Muscle of back (tissue), 11 donors: Measurements from ENCODE around the gene FCGR2B. TPM values are rescaled to one million over a fixed set of nuclear protein-coding genes. Genes with fewer than 3 reads are reported as not detected.
A peak's percentile ranks its signal among the peaks of the same experiment; 100 is the strongest.
"Not testable (repeated sequence)": the region's sequence is repeated elsewhere in the genome, so short reads cannot be mapped to it uniquely, and the experiment has no call there.

Experiments
- DNase-seq, 3 donors: peaks; one replicate each; pipeline versions ENCODE4 v3.0.0 to v3.0.0-alpha.2; 2013
- polyA plus RNA-seq, 10 donors: library from polyadenylated mRNA; unstranded; fragments of 120-200 nt; gene quantifications; one replicate each; pipeline ENCODE4 v1.2.1, GENCODE V29; 2013; ENCODE audit not compliant: insufficient read length in 10 of 10

FCGR2B gene
- polyA plus RNA-seq, 10 donors: 0.06 to 0.40 (median 0.27) TPM; not detected in 3

DNA sequence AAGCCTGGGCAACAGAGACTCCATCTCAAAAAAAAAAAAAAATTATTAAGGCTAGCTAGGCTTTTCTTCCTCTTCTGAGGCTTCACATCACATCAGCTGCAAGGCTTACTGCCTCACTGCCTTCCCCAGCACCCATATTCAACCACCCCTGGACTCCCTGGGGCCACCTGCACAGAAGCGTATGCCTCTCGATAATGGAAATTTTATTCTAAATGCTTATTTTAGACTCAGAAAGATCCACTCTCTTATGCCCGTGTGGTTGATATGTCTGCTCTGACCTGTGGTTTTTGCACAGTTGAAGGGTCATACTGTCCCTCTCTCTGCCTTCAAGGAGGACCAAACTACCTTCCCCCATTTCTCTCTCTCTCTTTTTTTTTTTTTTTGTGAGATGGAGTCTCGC lies 42.6 kb downstream of the FCGR2B start:
- no peak for DNase-seq

DNA sequence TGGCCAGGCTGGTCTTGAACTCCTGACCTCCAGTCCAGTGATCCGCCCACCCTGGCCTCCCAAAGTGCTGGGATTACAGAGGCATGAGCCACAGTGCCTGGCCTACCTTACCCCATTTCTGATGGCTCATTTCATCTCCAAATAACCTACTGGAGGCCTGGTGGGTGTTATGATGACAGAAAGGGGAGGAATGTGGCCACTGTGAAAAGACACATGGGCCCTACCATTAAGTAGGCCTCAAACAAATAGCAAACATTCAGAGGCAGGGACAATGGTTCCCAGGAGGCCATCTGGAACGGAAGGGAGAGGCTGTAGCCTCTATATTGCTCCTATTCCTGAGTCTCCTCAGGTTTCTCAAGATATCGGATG lies 43.2 kb downstream of the FCGR2B start:
- DNase-seq: peak in 1 of 3 donors; percentile 75

DNA sequence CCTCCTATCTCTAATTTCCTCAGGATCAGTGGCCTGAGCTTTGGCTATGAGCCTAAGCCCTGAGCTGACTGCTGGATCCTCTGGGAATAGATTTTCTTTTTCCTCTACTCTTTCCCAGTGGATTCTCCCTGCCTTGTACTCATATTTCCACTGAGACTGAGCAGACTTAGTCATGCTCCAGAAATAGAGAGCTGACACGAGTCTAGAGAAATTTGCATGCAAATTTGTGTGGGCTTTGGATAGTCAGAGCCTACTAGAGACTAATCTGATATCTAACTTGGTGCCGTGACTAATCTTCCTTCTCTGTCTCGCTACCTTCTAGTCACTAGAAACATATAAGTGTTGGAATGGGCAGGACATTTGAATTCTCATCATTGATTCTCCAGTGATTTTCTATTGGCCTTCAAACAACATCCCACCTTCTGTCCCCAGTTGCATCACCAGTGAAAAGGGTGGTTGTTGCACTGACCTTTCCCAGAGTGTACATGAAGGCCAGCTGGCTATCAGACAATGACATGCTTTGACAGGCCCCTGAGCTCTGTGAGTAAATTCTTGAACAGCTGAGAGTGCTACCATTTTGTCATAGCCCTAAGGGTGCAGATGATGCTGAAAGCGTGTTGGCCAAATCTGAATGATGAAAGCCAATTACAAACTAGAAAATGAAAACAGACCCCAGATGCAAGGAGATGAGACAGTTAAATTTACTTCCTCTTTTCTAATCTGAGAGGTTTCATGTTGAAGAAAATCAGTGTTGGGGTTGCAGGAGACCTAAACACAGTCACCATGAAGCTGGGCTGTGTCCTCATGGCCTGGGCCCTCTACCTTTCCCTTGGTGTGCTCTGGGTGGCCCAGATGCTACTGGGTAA lies 43.8 kb downstream of the FCGR2B start, which contains the start of gene FCRLA:
TSS of gene FCRLA (plus strand) at position 748 of the 866 bp plus-strand sequence. CDS start at position 784, 36 bp downstream.
- DNase-seq: peak; percentile 7 to 96 (median 23)

DNA sequence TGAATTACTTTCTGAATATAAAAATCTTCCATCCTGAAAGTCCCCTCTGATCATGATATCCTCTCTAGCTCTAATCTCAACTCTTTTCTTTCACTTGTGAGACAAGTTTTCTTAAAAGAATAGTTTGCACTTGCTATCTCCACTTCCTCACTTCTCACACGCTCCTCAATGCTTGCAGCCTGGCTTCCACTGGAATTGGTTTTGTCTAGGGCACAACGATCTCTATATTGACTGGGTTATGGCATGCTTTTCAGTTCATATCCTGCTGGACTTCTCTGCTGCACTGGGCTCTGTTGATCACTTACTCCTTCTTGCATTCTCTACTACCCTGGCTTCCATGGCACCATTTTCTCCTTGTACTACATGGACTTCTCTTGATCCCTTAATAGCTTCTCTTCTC lies 44.6 kb downstream of the FCGR2B start:
- DNase-seq: no peak

DNA sequence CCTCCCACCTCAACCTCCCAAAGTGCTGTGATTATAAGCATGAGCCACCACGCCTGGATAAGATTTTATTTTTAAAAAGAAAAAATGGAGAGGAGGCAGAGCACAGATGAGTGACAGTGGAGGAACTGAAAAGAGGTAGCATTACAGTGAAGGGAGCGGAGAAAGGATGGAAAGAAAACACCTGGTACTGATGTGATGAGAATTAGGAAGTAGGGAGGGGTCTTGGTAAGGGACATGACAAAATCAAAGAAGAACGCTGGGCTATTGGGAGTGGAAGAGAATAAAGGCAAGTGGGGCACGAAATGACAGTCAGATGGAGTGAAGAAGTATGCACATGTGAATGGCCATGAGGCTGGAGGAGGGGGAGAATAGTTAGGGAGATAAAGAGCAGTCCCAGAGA lies 46.4 kb downstream of the FCGR2B start:
- no peak for DNase-seq

DNA sequence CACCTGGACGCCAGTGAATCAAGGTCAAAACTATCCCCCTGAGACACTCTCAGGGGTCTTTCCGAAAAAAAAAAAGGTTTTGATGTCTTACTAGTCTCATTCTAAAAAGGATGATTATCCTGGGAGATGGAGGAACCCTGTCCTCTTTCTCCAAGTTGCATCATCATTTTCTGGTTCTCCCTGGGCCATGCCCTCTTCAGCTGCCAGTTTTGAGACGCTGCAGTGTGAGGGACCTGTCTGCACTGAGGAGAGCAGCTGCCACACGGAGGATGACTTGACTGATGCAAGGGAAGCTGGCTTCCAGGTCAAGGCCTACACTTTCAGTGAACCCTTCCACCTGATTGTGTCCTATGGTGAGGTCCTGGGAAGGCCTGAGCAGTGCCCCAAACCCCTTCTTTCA lies 47.6 kb downstream of the FCGR2B start:
- no peak for DNase-seq

DNA sequence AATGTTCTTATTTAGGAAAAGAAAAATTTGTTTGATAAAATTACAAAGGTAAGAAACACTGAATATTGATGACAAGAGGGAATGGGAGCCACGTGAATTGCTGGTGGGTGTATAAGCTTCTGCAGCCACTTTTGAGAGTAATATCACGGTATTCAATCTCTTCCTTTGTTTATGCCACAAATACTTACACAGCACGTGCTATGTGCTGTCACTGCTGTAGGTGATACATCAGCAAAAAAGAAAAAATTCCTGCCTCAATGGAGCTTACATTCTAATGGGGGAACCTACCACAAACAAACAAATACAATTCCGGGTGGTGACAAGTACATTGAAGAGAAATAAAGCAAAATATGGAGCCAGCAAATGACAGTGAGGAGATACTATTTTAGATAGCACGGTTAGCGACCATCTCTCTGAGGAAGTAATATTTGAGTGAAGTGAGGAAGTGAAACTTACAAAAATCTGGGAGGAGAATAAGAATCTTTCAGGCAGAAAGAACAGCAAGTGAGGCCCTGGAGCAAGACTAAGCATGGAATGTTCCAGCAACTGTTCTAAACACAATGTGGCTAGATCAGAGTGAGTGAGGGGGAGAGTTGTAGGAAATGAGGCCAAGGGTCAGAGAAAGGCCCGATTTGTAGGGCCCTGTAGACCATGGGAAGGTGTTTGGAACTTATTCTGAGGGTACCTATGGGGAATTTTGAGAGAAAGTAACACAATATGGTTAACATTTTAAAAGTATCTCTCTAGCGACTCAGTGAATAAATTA lies 55.8 kb downstream of the FCGR2B start:
- DNase-seq: no peak

DNA sequence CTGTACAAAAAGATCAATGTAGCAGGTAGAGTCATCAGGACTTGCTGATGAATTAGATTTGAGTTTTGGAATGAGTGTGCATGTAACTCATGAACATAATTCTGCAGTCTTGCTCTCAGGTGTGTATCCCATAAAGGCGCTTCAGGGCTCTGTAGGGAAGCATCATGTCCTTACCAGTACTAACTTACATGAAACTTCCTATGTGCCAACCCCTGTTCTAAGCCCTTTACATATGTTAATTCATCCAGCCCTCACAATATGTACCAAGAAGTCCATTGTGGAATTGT lies 56.3 kb downstream of the FCGR2B start:
- DNase-seq: no peak

DNA sequence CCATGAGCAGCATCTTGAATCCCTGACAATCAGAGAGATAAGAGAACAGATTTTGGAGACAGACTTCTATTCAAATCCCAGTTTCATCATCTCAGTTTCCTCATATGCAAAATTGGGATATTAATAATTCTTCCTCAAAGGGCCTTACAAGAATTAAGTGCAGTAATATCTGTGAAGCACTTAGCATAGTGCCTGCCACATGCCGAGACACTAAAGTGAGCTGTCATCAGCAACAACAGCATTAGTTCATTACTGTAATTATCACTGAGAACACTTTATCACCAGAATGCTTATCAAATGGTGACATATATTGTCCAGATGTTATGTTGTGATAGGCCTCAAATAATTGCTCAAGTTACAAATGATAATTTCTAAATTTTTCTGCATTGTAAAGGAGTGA lies 57.5 kb downstream of the FCGR2B start:
- DNase-seq: no peak

DNA sequence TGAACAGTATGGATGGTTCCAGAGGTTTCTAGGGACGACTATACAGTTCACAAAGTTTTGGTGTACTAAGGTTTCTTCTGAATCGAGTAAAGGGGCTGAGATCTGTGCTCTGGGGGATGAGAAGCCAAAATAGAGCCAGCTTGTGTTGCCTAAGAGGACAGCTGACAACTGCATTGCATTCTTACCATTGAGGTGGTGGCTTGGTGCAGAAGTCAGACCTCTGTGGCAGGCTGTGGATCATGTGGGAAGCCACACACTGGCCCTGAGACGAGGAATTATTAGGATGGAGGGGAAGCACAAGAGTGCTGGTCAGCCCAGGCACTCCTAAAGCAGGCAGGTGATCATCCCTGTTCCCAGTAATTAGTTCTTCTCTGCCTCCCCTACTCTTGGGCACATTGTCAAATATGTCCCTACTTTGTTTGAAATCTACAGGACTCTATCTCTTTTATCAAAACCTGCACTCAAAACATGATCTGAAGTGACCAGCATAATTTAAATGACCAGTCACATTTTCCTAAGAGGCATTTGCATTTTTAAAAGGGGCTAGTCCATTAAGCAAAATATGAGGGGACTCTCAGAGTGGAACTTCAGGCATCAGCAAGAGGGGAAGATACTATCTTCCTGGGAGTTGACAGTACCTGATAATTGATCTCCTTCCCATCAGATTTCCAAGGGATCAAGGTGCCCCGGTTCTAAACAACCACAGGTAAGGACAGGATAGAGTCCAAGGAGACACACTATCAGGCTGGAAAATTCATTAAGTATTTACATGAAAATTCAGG lies 58.2 kb downstream of the FCGR2B start, which contains the start of gene FCRLB:
TSS of gene FCRLB (plus strand) at position 589 of the 782 bp plus-strand sequence. CDS start 1,129 bp downstream, outside the sequence.
- no peak for DNase-seq

DNA sequence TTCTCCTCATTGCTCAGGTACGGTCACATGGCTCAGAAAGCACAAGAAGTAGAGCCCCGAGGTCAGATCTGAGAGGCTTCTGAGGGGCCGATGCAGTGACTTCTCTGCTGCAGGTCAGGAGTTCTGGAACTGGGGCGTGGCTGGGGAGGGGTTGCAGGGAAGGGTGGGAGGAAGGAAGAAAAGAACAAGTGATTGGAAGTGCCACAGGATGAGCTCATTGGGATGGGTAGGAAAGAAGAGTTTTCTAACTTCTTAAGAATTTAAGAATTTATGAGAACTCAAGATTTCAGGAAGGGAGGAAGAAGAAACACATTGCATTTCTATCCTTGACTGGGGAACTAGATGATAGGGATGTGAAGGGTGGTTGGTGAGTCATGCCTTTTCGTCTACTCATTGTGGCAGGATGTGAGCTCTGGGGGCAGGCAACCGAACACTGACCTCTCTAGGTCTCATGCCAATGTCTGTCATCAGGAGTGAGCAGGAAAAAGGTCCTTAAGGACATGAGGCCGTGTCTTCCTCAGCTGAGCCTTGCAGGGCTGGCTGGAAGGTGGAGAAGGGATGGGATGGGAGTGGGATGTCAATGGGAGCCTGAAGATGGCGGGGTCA lies 58.9 kb downstream of the FCGR2B start:
- DNase-seq: peak in 1 of 3 donors; percentile 79

DNA sequence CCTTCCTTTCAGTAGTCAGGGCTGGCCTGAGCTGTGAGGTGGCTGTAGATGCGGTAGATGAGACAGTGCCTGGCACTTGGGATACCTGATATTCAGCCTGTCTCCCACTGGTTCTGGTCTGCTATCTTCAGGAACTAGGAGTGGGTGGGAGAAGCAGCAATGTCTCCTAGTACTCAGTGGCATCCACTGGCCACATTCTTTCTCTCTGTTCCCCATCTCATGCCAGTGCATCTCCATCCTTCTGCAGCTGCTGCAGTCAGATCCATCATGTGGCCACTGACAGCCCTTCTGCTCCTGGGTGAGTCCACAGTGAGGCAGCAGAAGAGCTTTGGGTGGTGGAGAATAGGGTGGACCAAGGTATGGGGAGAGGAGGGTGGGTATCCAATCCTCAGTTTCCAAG lies 59.5 kb downstream of the FCGR2B start:
- no peak for DNase-seq

DNA sequence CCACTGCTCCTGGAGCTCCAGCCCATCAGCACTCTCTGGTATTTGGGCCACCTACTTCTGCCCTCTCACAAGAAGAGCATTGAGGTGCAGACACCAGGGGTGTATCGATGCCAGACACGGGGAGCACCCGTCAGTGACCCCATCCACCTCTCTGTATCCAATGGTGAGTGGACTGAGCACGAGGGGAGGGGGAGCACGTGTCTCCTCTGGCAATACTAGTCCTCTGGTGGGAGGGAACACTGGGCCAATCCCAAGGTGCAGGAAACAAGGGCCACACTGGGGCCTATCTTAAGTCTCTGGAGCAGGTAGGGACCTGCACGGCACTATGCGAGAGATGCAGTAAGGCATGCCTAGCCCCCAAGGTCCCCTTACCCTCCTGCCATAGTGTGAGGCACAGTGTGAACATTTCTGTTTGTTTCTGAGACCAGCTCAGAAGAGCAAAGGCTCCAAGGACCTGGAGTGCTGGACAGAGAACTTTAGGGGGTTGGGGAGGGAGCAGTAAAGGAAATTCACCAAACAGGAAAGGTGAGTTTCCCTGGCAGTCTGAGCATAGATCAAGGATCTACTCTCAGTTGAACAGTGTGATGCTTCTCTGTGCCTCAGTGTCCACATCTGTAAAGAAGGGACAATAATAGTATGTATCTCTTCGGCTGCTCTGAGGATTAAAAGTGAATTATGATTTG lies 60.7 kb downstream of the FCGR2B start:
- DNase-seq: no peak

DNA sequence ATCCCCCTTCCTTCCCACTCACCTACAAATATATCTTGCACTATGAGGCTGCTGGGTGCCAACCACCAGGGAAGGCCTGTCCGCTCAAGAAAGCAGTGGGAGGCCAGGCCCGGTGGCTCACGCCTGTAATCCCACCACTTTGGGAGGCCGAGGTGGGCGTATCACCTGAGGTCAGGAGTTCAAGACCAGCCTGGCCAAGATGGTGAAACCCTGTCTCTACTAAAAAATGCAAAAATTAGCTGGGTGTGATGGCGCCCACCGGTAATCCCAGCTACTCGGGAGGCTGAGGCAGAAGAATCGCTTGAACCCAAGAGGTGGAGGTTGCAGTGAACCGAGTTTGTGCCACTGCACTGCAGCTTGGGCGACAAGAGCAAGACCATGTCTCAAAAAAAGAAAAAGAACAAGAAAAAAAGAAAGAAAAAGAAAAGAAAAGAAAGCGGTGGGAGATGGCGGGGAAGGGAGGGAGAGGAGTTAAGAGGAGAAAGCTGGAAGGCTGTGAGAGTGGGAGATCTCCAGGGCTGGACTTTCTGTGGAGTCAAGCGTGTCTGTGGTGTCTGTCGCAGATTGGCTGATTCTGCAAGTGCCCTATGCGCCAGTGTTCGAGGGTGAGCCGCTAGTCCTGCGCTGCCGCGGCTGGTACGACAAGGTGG lies 62.4 kb downstream of the FCGR2B start:
- DNase-seq: not testable (repeated sequence)

DNA sequence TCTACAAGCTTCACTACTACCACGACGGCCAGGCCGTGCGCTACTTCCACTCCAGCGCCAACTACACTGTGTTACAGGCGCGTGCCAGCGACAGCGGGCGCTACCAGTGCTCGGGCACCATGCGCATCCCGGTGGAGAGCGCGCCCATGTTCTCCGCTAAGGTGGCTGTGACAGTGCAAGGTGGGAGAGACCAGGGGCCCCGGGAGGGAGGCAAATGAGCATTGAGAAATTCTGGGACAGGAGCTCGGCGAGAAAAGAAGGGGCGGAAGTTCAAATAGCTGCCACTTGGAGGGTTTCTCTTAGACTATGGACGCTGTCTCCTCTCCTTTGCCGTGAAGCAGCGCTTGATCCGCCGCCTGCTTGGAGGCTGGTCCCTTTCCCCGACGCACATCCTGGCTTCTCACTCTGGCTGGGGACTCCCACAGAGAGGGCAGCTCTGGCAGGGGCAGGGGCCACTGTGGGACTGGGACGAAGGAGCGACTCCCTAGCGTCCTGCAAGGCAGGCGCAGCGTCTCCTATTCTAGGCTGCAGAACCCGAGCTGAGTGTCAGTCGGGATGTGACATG lies 63.0 kb downstream of the FCGR2B start:
- peak; percentile 26 to 87 (median 42) for DNase-seq

DNA sequence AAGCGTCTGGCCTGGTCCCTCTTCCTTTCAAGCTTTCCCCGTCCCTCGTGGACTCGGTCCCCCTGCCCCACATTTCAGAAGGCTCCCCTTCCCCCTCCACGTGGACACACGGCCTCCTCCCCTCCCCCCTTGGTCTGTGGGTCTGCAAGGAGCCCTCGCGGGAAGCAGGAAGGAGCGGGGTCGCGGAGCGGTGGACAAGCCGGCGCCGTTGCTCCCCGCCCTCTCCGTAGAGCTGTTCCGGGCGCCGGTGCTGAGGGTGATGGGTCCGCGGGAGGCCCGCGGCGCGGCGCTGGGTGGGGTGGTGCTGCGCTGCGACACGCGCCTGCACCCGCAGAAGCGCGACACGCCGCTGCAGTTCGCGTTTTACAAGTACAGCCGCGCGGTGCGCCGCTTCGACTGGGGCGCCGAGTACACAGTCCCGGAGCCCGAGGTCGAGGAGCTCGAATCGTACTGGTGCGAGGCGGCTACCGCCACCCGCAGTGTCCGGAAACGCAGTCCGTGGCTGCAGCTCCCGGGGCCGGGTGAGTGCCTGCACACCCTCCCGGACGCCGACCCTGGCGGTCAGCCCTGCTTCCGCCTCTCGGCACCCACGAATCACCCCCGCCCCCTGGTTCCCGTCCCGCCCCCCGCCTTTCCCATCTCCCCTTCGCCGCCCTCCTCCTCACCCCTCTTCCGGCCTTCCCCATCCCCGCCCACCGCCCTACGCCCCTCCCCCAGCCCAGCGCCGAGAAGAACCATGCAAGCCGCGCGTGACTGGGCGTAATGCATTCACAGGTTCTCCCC lies 63.7 kb downstream of the FCGR2B start:
- peak; percentile 84 to 94 (median 89) for DNase-seq

DNA sequence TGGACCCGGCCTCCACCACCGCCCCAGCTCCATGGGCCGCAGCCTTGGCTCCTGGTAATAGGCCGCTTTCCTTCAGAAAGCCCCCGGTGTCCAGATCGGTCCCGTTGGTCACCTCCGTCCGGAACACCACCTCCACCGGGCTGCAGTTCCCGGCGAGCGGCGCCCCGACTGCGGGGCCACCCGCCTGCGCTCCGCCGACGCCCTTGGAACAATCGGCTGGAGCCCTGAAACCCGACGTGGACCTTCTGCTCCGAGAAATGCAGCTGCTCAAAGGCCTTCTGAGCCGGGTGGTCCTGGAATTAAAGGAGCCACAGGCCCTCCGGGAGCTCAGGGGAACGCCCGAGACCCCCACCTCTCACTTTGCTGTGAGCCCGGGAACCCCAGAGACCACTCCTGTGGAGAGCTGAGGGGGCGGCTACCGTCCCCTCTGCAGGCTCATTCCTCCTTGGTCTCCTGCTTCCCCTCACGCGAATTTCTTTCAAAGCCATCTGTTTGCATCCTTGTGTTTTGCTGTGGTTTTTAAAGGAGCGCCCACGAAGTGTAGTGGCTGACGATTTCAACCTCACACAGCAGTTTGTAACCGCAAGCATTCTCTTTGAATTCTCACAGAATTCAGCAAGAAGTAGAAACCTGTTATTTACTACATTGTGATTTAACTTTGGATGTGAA lies 64.4 kb downstream of the FCGR2B start:
- peak in 2 of 3 donors; percentile 24 to 59 for DNase-seq
